ENCODE data around the gene SYTL5. TPM values are rescaled to one million over a fixed set of nuclear protein-coding genes. Genes with fewer than 3 reads are reported as not detected.

The SYTL5 gene
- total and polyA plus RNA-seq, 2 of the 4 experiments (the other 2 are of a cell fraction) = 0.19 to 0.54 TPM

- DNase-seq (no peak), ATAC-seq (ENCODE audit: low read depth) (no peak)
- Histone ChIP-seq H2BK15ac (ENCODE audit: low read depth, low read length) (no peak overlapping the region), H3K79me1 (ENCODE audit: low read depth in 1 of 2, low read length in 2 of 2) (no peaks in the 10 kb centered on the region), H3K4me2 (ENCODE audit: low read depth, low read length) (no peak overlapping the region), H2BK20ac (ENCODE audit: low read depth, low read length) (no peak overlapping the region), H3K4ac (ENCODE audit: low read depth, low read length) (no peak overlapping the region), H4K91ac (ENCODE audit: insufficient read depth, low read depth, low read length) (no peak overlapping the region), H3K4me1 (ENCODE audit: control insufficient read depth, insufficient read depth, low read length) (peaks cover 2% of the 10 kb centered on the region; the same call in 1 of the 2 replicates), H3K9me3 (ENCODE audit: control insufficient read depth, insufficient read depth, low read length) (no peaks in the 10 kb centered on the region), H3K56ac (ENCODE audit: extremely low read depth, insufficient read depth, low read length) (no peak overlapping the region), H3K9ac (ENCODE audit: low read depth, low read length) (no peak overlapping the region), H3K9me1 (ENCODE audit: insufficient read depth, low read length) (no peaks in the 10 kb centered on the region), H4K20me1 (ENCODE audit: insufficient read depth, low read length) (no peaks in the 10 kb centered on the region), H3K36me3 (ENCODE audit: control insufficient read depth, insufficient read depth, low read length) (no peaks in the 10 kb centered on the region), H2BK120ac (ENCODE audit: low read depth, low read length) (no peak overlapping the region), H2AK5ac (ENCODE audit: low read depth, low read length) (no peak overlapping the region), H3K18ac (ENCODE audit: low read depth, low read length) (no peak overlapping the region), H3K4me3 (ENCODE audit: insufficient read depth, low read depth, low read length) (no peak overlapping the region), H3K27ac (ENCODE audit: insufficient read depth, low read length) (no peak overlapping the region), H3K27me3 (ENCODE audit: control insufficient read depth, insufficient read depth, low read length) (peaks cover 4% of the 10 kb centered on the region), H2BK5ac (ENCODE audit: low read depth, low read length, poor library complexity, severe bottlenecking) (no peak overlapping the region), H3K23ac (ENCODE audit: low read depth, low read length) (no peak overlapping the region), H2AFZ (replicated peaks; ENCODE audit: low read length, poor library complexity) (no peak overlapping the region), H2AK9ac (replicated peaks; ENCODE audit: low read depth, low read length, poor library complexity) (no peak overlapping the region), H4K5ac (ENCODE audit: low read depth, low read length) (no peak overlapping the region), H3K14ac (replicated peaks; ENCODE audit: low read depth, low read length) (no peak overlapping the region), H4K8ac (ENCODE audit: low read depth in 2 of 2, low read length in 2 of 2) (no peak overlapping the region)
- dilution Hi-C loops (cut with HindIII; ENCODE audit: low sequenced_read_pairs, unreplicated experiment) = no loop called here
- ChIA-PET CTCF (no interaction called here), POLR2A (ENCODE audit: unreplicated experiment) (no interaction called here)
- TF ChIP-seq ELK1 (IDR thresholded peaks at IDR 0.05; ENCODE audit: borderline replicate concordance, low read depth, low read length) (no peak), MAFK (IDR thresholded peaks at IDR 0.05; ENCODE audit: low read depth, low read length) (no peak), FOS (IDR thresholded peaks at IDR 0.05; ENCODE audit: low read depth, low read length) (no peak), RFX5 (IDR thresholded peaks at IDR 0.05; ENCODE audit: low read depth, low read length) (no peak), RCOR1 (IDR thresholded peaks at IDR 0.05; ENCODE audit: insufficient replicate concordance, low read length) (no peak), POLR2A (IDR thresholded peaks at IDR 0.05; ENCODE audit: low read depth, low read length) (no peak), MAZ (IDR thresholded peaks at IDR 0.05; ENCODE audit: borderline replicate concordance, low read depth, low read length) (no peak), CHD1 (IDR thresholded peaks at IDR 0.05; ENCODE audit: low read depth, low read length) (no peak), CTCF (conservative IDR thresholded peaks at IDR 0.05; ENCODE audit: low read depth, low read length) (no peak)
- no CpG with 5 or more reads among the region's 2 CpGs for WGBS, 2 experiments (ENCODE audit: extremely low coverage in 2 of 2, insufficient read length in 1 of 2)
- no TSS peak for BruUV-seq (replicated peaks)
- in situ Hi-C loops (cut with MboI; ENCODE audit: low sequenced_read_pairs) = no loop called here
- intact Hi-C loops (cut with micrococcal nuclease) = no loop called here
Observed at GRCh38 chrX:38082309-38082708, 76.0 kb downstream of the SYTL5 start.

Data from IMR-90 (cell line).